PC-9 (cell line): ENCODE results near the gene ARHGAP26. TPM values are rescaled to one million over a fixed set of nuclear protein-coding genes. Genes with fewer than 3 reads are reported as not detected.

Source experiments
- BruUV-seq: library from RNA; stranded (reverse); fragments of 400-500 nt; replicated peaks from 2 replicates; lab custom pipeline; 2021; lab: Mats Ljungman, UMichigan
- CTCF ChIA-PET: fragments of 300-600 bp; sonication (Branson Sonifier 250); formaldehyde crosslinking; loops from one replicate; lab custom pipeline; 2022; ENCODE audit warnings: antibody characterized with exemption; lab: Charles Lee
- POLR2A ChIA-PET: fragments of 300-600 bp; sonication (Branson Sonifier 250); formaldehyde crosslinking; loops from one replicate; lab custom pipeline; 2022; ENCODE audit warnings: antibody characterized with exemption; ENCODE audit not compliant: unreplicated experiment; lab: Charles Lee
- DNase-seq, 2 experiments: peaks; one replicate each; pipeline versions ENCODE4 v3.0.0 to v3.0.0-alpha.2; 2015 to 2022; ENCODE audit warnings: mixed read lengths in 1 of 2
- H2AFZ ChIP-seq: fragments of 200-600 bp; sonication (generic); 2 replicates; pipeline ENCODE4 v1.8.1; 2017; ENCODE audit warnings: antibody characterized with exemption
- H3F3A ChIP-seq: fragments of 200-600 bp; sonication (generic); 2 replicates; pipeline ENCODE4 v1.8.1; 2017; ENCODE audit warnings: antibody characterized with exemption, mild to moderate bottlenecking, low read depth; ENCODE audit not compliant: insufficient read depth
- H3K27ac ChIP-seq: fragments of 200-600 bp; sonication (generic); 2 replicates; pipeline ENCODE4 v1.6.1; 2016; ENCODE audit warnings: mixed run types
- H3K27me3 ChIP-seq: fragments of 200-600 bp; sonication (generic); 2 replicates; pipeline ENCODE4 v1.6.1; 2016; ENCODE audit warnings: low read depth, mixed run types; ENCODE audit not compliant: insufficient read depth
- H3K36me3 ChIP-seq: fragments of 200-600 bp; sonication (generic); 2 replicates; pipeline ENCODE4 v1.6.1; 2016; ENCODE audit warnings: low read depth, mixed run types
- H3K4me1 ChIP-seq: fragments of 200-600 bp; sonication (generic); replicated peaks from 2 replicates; pipeline ENCODE4 v1.6.1; 2016; ENCODE audit warnings: mixed run types; ENCODE audit not compliant: insufficient read depth
- H3K4me2 ChIP-seq: fragments of 200-600 bp; sonication (generic); 2 replicates; pipeline ENCODE4 v1.6.1; 2017; ENCODE audit warnings: mixed run types
- H3K4me3 ChIP-seq: fragments of 200-600 bp; sonication (generic); 2 replicates; pipeline ENCODE4 v1.6.1; 2016; ENCODE audit warnings: mixed run types
- H3K79me2 ChIP-seq: fragments of 200-600 bp; sonication (generic); 2 replicates; pipeline ENCODE4 v1.6.1; 2017; ENCODE audit warnings: low read depth, mixed run types
- H3K9me2 ChIP-seq: fragments of 200-600 bp; sonication (generic); 2 replicates; pipeline ENCODE4 v1.8.1; 2017; ENCODE audit warnings: mild to moderate bottlenecking; ENCODE audit not compliant: insufficient read depth
- H3K9me3 ChIP-seq: fragments of 200-600 bp; sonication (generic); 2 replicates; pipeline ENCODE4 v1.8.1; 2016; ENCODE audit warnings: low read depth; ENCODE audit not compliant: insufficient read depth
- H4K20me1 ChIP-seq: fragments of 200-600 bp; sonication (generic); 2 replicates; pipeline ENCODE4 v1.8.1; 2017; ENCODE audit not compliant: insufficient read depth
- CTCF ChIP-seq: fragments of 200-600 bp; sonication (generic); conservative IDR thresholded peaks from 2 replicates; pipeline ENCODE4 v1.6.1; 2017; ENCODE audit warnings: mixed run types, antibody characterized with exemption, mild to moderate bottlenecking, moderate library complexity
- EZH2 ChIP-seq: fragments of 200-600 bp; sonication (generic); IDR thresholded peaks from 2 replicates; pipeline ENCODE4 v1.8.0; 2017; ENCODE audit warnings: antibody characterized with exemption, low read depth
- intact Hi-C: fragments of 100-400 bp; cut with micrococcal nuclease; formaldehyde crosslinking; loops from one replicate; pipeline ENCODE4 v1.10.0; 2022; ENCODE audit not compliant: unreplicated experiment
- total RNA-seq: library from RNA; stranded (reverse); gene quantifications from 2 replicates; pipeline ENCODE4 v1.2.3, GENCODE V29; 2021

Gene ARHGAP26
- total RNA-seq, 1 experiment from 2014 or later = 29.7 TPM

GRCh38 chr5:143064218-143064641 is 294.1 kb downstream of the ARHGAP26 start:
- intact Hi-C loops = no loop called here
- ChIA-PET POLR2A (no interaction called here), CTCF (no interaction called here)
- BruUV-seq = no TSS peak
- H3F3A ChIP-seq = peaks cover 9% of the 10 kb centered on the region; the same call in 1 of the 2 replicates
- no peaks in the 10 kb centered on the region for H3K79me2 ChIP-seq
- no peak overlapping the region for H3K4me2 ChIP-seq
- H3K4me1 ChIP-seq = peaks cover 11% of the 10 kb centered on the region
- no peak overlapping the region for H2AFZ ChIP-seq
- no peaks in the 10 kb centered on the region for H3K9me3 ChIP-seq
- H3K27ac ChIP-seq = no peak overlapping the region
- H3K36me3 ChIP-seq = no peaks in the 10 kb centered on the region
- H3K4me3 ChIP-seq = no peak overlapping the region
- no peaks in the 10 kb centered on the region for H4K20me1 ChIP-seq
- TF ChIP-seq EZH2 = no peak
- TF ChIP-seq CTCF = no peak
- H3K9me2 ChIP-seq = no peaks in the 10 kb centered on the region
- no peak for DNase-seq
- no peaks in the 10 kb centered on the region for H3K27me3 ChIP-seq

GRCh38 chr5:143064676-143065075 is 294.5 kb downstream of the ARHGAP26 start:
- H3K4me1 ChIP-seq = peaks cover 11% of the 10 kb centered on the region
- H3K27ac ChIP-seq = no peak overlapping the region
- H3K36me3 ChIP-seq = no peaks in the 10 kb centered on the region
- H3F3A ChIP-seq = peaks cover 9% of the 10 kb centered on the region; the same call in 1 of the 2 replicates
- H3K4me3 ChIP-seq = no peak overlapping the region
- CTCF ChIA-PET = no interaction called here
- DNase-seq = no peak
- no peaks in the 10 kb centered on the region for H3K9me3 ChIP-seq
- intact Hi-C loops = no loop called here
- H4K20me1 ChIP-seq = no peaks in the 10 kb centered on the region
- no TSS peak for BruUV-seq
- H2AFZ ChIP-seq = no peak overlapping the region
- TF ChIP-seq CTCF (no peak), EZH2 (no peak)
- H3K79me2 ChIP-seq = no peaks in the 10 kb centered on the region
- no peaks in the 10 kb centered on the region for H3K27me3 ChIP-seq
- POLR2A ChIA-PET = no interaction called here
- no peak overlapping the region for H3K4me2 ChIP-seq
- H3K9me2 ChIP-seq = no peaks in the 10 kb centered on the region

GRCh38 chr5:143065185-143065965 is 295.2 kb downstream of the ARHGAP26 start:
- DNase-seq = no peak
- Histone ChIP-seq H3K27ac (no peak overlapping the region), H3K4me1 (peaks cover 11% of the 10 kb centered on the region), H3K27me3 (no peaks in the 10 kb centered on the region), H3K4me3 (no peak overlapping the region), H3K79me2 (no peaks in the 10 kb centered on the region), H2AFZ (no peak overlapping the region), H3K36me3 (no peaks in the 10 kb centered on the region), H3F3A (peaks cover 9% of the 10 kb centered on the region; the same call in 1 of the 2 replicates), H3K9me3 (no peaks in the 10 kb centered on the region), H4K20me1 (no peaks in the 10 kb centered on the region), H3K4me2 (no peak overlapping the region), H3K9me2 (no peaks in the 10 kb centered on the region)
- CTCF ChIA-PET = no interaction called here
- TF ChIP-seq EZH2 (no peak), CTCF (no peak)
- intact Hi-C loops = no loop called here
- POLR2A ChIA-PET = interaction anchor here (0.7 kb wide), 1 partner anchor 14 kb away, joined by 3 read pairs; no protein-coding TSS in a partner anchor
- BruUV-seq = no TSS peak
